Activated CD8-positive, alpha-beta T cell treated with anti-CD3 and anti-CD28 coated beads for 36 hours (primary cell): ENCODE data around the gene PROSER2. TPM values are rescaled to one million over a fixed set of nuclear protein-coding genes. Genes with fewer than 3 reads are reported as not detected.

Source experiments
- ATAC-seq: fragments of 200-7000 bp; cut with Tn5 transposase; one replicate; pipeline ENCODE4 v1.10.0; 2021; ENCODE audit warnings: mild to moderate bottlenecking, moderate library complexity
- CTCF ChIA-PET: fragments of 350-600 bp; sonication (Branson Sonifier 250); formaldehyde crosslinking; loops from one replicate; lab custom pipeline; 2021; ENCODE audit warnings: antibody characterized with exemption; lab: Charles Lee
- POLR2A ChIA-PET: fragments of 350-600 bp; sonication (Branson Sonifier 250); formaldehyde crosslinking; loops from one replicate; lab custom pipeline; 2021; ENCODE audit warnings: antibody characterized with exemption; lab: Charles Lee
- DNase-seq: peaks from one replicate; pipeline ENCODE4 v3.0.0-alpha.2; 2020
- H3K27ac Mint-ChIP-seq: one replicate; pipeline ENCODE4 v1.8.0; 2021; ENCODE audit warnings: mild to moderate bottlenecking, mixed read lengths
- H3K27me3 Mint-ChIP-seq: one replicate; pipeline ENCODE4 v1.8.0; 2021; ENCODE audit warnings: mixed read lengths
- H3K36me3 Mint-ChIP-seq: one replicate; pipeline ENCODE4 v1.8.0; 2021; ENCODE audit warnings: low read depth, mixed read lengths
- H3K4me1 Mint-ChIP-seq: one replicate; pipeline ENCODE4 v1.8.0; 2021; ENCODE audit warnings: low read depth, mixed read lengths
- H3K4me3 Mint-ChIP-seq: one replicate; pipeline ENCODE4 v1.8.0; 2021; ENCODE audit warnings: mild to moderate bottlenecking, moderate library complexity, mixed read lengths
- H3K9me3 Mint-ChIP-seq: one replicate; pipeline ENCODE4 v1.8.0; 2021; ENCODE audit warnings: mixed read lengths
- CTCF ChIP-seq: fragments of 200-600 bp; IDR thresholded peaks from one replicate; pipeline ENCODE4 v1.8.0; 2022; ENCODE audit warnings: antibody characterized with exemption, mild to moderate bottlenecking
- intact Hi-C: fragments of 100-400 bp; cut with micrococcal nuclease; formaldehyde crosslinking; loops from one replicate; pipeline ENCODE4 v1.10.0; 2022
- total RNA-seq, 2 experiments: library from RNA; stranded (reverse); gene quantifications; one replicate each; pipeline ENCODE4 v1.2.3, GENCODE V29; 2021

Gene PROSER2
- total RNA-seq, 2 experiments from 2014 or later, result 1.1 to 1.7 TPM

GRCh38 chr10:11874568-11875493 lies 51.7 kb downstream of the PROSER2 start:
- DNase-seq, result peak; percentile 88
- peak; percentile 95 for ATAC-seq
- Mint-ChIP-seq H3K27me3 (peaks cover 3% of the 10 kb centered on the region), H3K4me3 (peak overlapping the region; percentile 5), H3K27ac (peak overlapping the region; percentile 34), H3K4me1 (peaks cover 24% of the 10 kb centered on the region), H3K9me3 (no peaks in the 10 kb centered on the region), H3K36me3 (no peaks in the 10 kb centered on the region)
- TF ChIP-seq CTCF, result no peak
- CTCF ChIA-PET, result interaction anchor here (0.8 to 1.0 kb wide), 2 partner anchors 93 to 341 kb away, joined by 3 read pairs; no protein-coding TSS in a partner anchor
- POLR2A ChIA-PET, result interaction anchor here (1.0 kb wide), 1 partner anchor 9 kb away, joined by 5 read pairs; no protein-coding TSS in a partner anchor
- intact Hi-C loops, result no loop called here

GRCh38 chr10:11875494-11876281 lies 52.5 kb downstream of the PROSER2 start:
- TF ChIP-seq CTCF, result no peak
- H3K27me3 Mint-ChIP-seq, result peaks cover 3% of the 10 kb centered on the region
- POLR2A ChIA-PET, result interaction anchor here (1.5 kb wide), 1 partner anchor 13 kb away, joined by 3 read pairs; no protein-coding TSS in a partner anchor
- H3K27ac Mint-ChIP-seq, result no peak overlapping the region
- ATAC-seq (no peak), DNase-seq (no peak)
- peaks cover 24% of the 10 kb centered on the region for H3K4me1 Mint-ChIP-seq
- intact Hi-C loops, result no loop called here
- H3K4me3 Mint-ChIP-seq, result no peak overlapping the region
- no peaks in the 10 kb centered on the region for H3K9me3 Mint-ChIP-seq
- H3K36me3 Mint-ChIP-seq, result no peaks in the 10 kb centered on the region
- CTCF ChIA-PET, result no interaction called here

- DNase-seq (no peak), ATAC-seq (no peak)
- Mint-ChIP-seq H3K4me3 (no peak overlapping the region), H3K27me3 (peaks cover 3% of the 10 kb centered on the region), H3K9me3 (no peaks in the 10 kb centered on the region), H3K27ac (no peak overlapping the region), H3K36me3 (no peaks in the 10 kb centered on the region), H3K4me1 (peaks cover 20% of the 10 kb centered on the region)
- ChIA-PET CTCF (no interaction called here), POLR2A (interaction anchor here (1.5 kb wide), 1 partner anchor 14 kb away, joined by 3 read pairs; no protein-coding TSS in a partner anchor)
- no peak for TF ChIP-seq CTCF
- intact Hi-C loops, result no loop called here
These were observed 53.2 kb downstream of the PROSER2 start for GRCh38 chr10:11876324-11876723.

- Mint-ChIP-seq H3K9me3 (no peaks in the 10 kb centered on the region), H3K27ac (no peak overlapping the region), H3K4me1 (peaks cover 14% of the 10 kb centered on the region), H3K27me3 (peaks cover 3% of the 10 kb centered on the region), H3K4me3 (no peak overlapping the region), H3K36me3 (no peaks in the 10 kb centered on the region)
- intact Hi-C loops, result no loop called here
- no peak for DNase-seq
- no peak for ATAC-seq
- ChIA-PET POLR2A (interaction anchor here (1.5 kb wide), 1 partner anchor 15 kb away, joined by 3 read pairs; no protein-coding TSS in a partner anchor), CTCF (no interaction called here)
- TF ChIP-seq CTCF, result no peak
These were observed 53.8 kb downstream of the PROSER2 start for GRCh38 chr10:11876805-11877590.
